ENCODE data around the gene GPC6.
"Not testable (repeated sequence)": the region's sequence is repeated elsewhere in the genome, so short reads cannot be mapped to it uniquely, and the experiment has no call there.

Gene GPC6

GRCh38 chr13:93450761-93451160 lies 224.2 kb downstream of the GPC6 start:
- no peak overlapping the region for H2AK5ac ChIP-seq (ENCODE audit: low read length, severe bottlenecking)
- no peak overlapping the region for H3K18ac ChIP-seq (ENCODE audit: low read depth in 1 of 2, low read length in 2 of 2)
- H3K27me3 ChIP-seq (ENCODE audit: control insufficient read depth in 1 of 2, insufficient read depth in 1 of 2, low read length in 2 of 2) = no peaks in the 10 kb centered on the region
- H3K36me3 ChIP-seq (ENCODE audit: control insufficient read depth in 1 of 2, insufficient read depth in 2 of 2, low read depth in 1 of 2, low read length in 2 of 2) = no peaks in the 10 kb centered on the region
- no peaks in the 10 kb centered on the region for H3K4me1 ChIP-seq (ENCODE audit: control insufficient read depth, insufficient read depth, low read depth, low read length)
- H2BK5ac ChIP-seq (ENCODE audit: low read depth, low read length, poor library complexity, severe bottlenecking) = no peak overlapping the region
- no peak for DNase-seq
- no peak overlapping the region for H2BK12ac ChIP-seq (ENCODE audit: low read length in 2 of 2)
- no peak overlapping the region for H2BK120ac ChIP-seq (ENCODE audit: low read depth, low read length)
- no peak overlapping the region for H2AFZ ChIP-seq (ENCODE audit: low read depth, low read length)
- H3K4me3 ChIP-seq (ENCODE audit: insufficient read depth in 1 of 2, low read depth in 1 of 2, low read length in 2 of 2) = no peak overlapping the region
- H3K27ac ChIP-seq (ENCODE audit: low read length, poor library complexity, severe bottlenecking) = no peak overlapping the region
- no peak overlapping the region for H3K4me2 ChIP-seq (ENCODE audit: low read length, poor library complexity, severe bottlenecking)
- H3K23ac ChIP-seq (ENCODE audit: low read length in 2 of 2) = no peak overlapping the region
- H4K8ac ChIP-seq (ENCODE audit: low read length) = no peak overlapping the region
- H3K14ac ChIP-seq (ENCODE audit: low read length in 2 of 2) = no peak overlapping the region
- no peak overlapping the region for H4K91ac ChIP-seq (ENCODE audit: low read length)
- no peaks in the 10 kb centered on the region for H3K9me3 ChIP-seq (ENCODE audit: control insufficient read depth, low read length)
- no peak overlapping the region for H3K9ac ChIP-seq (ENCODE audit: low read length)
- no peak overlapping the region for H2BK15ac ChIP-seq (ENCODE audit: low read depth, poor library complexity, severe bottlenecking)
- H3K4ac ChIP-seq (ENCODE audit: low read depth in 1 of 2, low read length in 2 of 2) = no peak overlapping the region
- peaks cover 5% of the 10 kb centered on the region for H3K79me1 ChIP-seq (replicated peaks; ENCODE audit: low read length, poor library complexity, severe bottlenecking)

DNA sequence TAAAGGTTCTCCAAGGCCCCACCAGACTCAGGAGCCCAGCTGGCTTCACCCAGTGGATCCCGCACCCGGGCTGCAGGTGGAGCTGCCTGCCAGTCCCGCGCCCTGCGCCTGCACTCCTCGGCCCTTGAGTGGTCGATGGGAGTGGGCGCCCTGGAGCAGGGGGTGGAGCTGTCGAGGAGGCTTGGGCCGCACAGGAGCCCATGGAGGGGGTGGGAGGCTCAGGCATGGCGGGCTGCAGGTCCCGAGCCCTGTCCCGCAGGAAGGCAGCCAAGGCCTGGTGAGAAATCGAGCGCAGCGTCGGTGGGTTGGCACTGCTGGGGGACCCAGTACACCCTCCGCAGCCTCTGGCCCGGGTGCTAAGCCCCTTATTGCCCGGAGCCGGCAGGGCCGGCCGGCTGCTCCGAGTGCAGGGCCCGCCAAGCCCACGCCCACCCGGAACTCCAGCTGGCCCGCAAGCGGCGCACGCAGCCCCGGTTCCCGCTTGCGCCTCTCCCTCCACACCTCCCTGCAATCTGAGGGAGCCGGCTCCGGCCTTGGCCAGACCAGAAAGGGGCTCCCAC lies 228.1 kb downstream of the GPC6 start:
- not testable (repeated sequence) for H2BK15ac ChIP-seq (ENCODE audit: low read depth, poor library complexity, severe bottlenecking); H3K27ac ChIP-seq (ENCODE audit: low read length, poor library complexity, severe bottlenecking); H3K4me3 ChIP-seq (ENCODE audit: insufficient read depth in 1 of 2, low read depth in 1 of 2, low read length in 2 of 2); H3K27me3 ChIP-seq (ENCODE audit: control insufficient read depth in 1 of 2, insufficient read depth in 1 of 2, low read length in 2 of 2); H2BK5ac ChIP-seq (ENCODE audit: low read depth, low read length, poor library complexity, severe bottlenecking); H3K4ac ChIP-seq (ENCODE audit: low read depth in 1 of 2, low read length in 2 of 2); H2BK12ac ChIP-seq (ENCODE audit: low read length in 2 of 2); H3K4me1 ChIP-seq (ENCODE audit: control insufficient read depth, insufficient read depth, low read depth, low read length); H3K9ac ChIP-seq (ENCODE audit: low read length); H3K4me2 ChIP-seq (ENCODE audit: low read length, poor library complexity, severe bottlenecking); H2BK120ac ChIP-seq (ENCODE audit: low read depth, low read length); H3K36me3 ChIP-seq (ENCODE audit: control insufficient read depth in 1 of 2, insufficient read depth in 2 of 2, low read depth in 1 of 2, low read length in 2 of 2); H3K9me3 ChIP-seq (ENCODE audit: control insufficient read depth, low read length); H4K8ac ChIP-seq (ENCODE audit: low read length); H3K18ac ChIP-seq (ENCODE audit: low read depth in 1 of 2, low read length in 2 of 2); H3K23ac ChIP-seq (ENCODE audit: low read length in 2 of 2); H3K14ac ChIP-seq (ENCODE audit: low read length in 2 of 2); H4K91ac ChIP-seq (ENCODE audit: low read length); H2AK5ac ChIP-seq (ENCODE audit: low read length, severe bottlenecking); H2AFZ ChIP-seq (ENCODE audit: low read depth, low read length); DNase-seq; H3K79me1 ChIP-seq (replicated peaks; ENCODE audit: low read length, poor library complexity, severe bottlenecking)
- WGBS = 88% methylated on average over 23 of the region's 36 CpGs

GRCh38 chr13:93455861-93456260 lies 229.3 kb downstream of the GPC6 start:
- H3K79me1 ChIP-seq (replicated peaks; ENCODE audit: low read length, poor library complexity, severe bottlenecking) = peaks cover 6% of the 10 kb centered on the region
- no peak overlapping the region for H4K8ac ChIP-seq (ENCODE audit: low read length)
- no peak overlapping the region for H2AK5ac ChIP-seq (ENCODE audit: low read length, severe bottlenecking)
- no peaks in the 10 kb centered on the region for H3K9me3 ChIP-seq (ENCODE audit: control insufficient read depth, low read length)
- H3K18ac ChIP-seq (ENCODE audit: low read depth in 1 of 2, low read length in 2 of 2) = no peak overlapping the region
- H3K23ac ChIP-seq (ENCODE audit: low read length in 2 of 2) = no peak overlapping the region
- H3K27ac ChIP-seq (ENCODE audit: low read length, poor library complexity, severe bottlenecking) = no peak overlapping the region
- H2BK5ac ChIP-seq (ENCODE audit: low read depth, low read length, poor library complexity, severe bottlenecking) = no peak overlapping the region
- no peak for DNase-seq
- H4K91ac ChIP-seq (ENCODE audit: low read length) = no peak overlapping the region
- H2BK12ac ChIP-seq (ENCODE audit: low read length in 2 of 2) = no peak overlapping the region
- 100% methylated on average over 2 of the region's 4 CpGs for WGBS
- H2BK15ac ChIP-seq (ENCODE audit: low read depth, poor library complexity, severe bottlenecking) = no peak overlapping the region
- no peak overlapping the region for H3K4me2 ChIP-seq (ENCODE audit: low read length, poor library complexity, severe bottlenecking)
- H3K4me3 ChIP-seq (ENCODE audit: insufficient read depth in 1 of 2, low read depth in 1 of 2, low read length in 2 of 2) = no peak overlapping the region
- no peak overlapping the region for H2BK120ac ChIP-seq (ENCODE audit: low read depth, low read length)
- no peak overlapping the region for H2AFZ ChIP-seq (ENCODE audit: low read depth, low read length)
- H3K4ac ChIP-seq (ENCODE audit: low read depth in 1 of 2, low read length in 2 of 2) = no peak overlapping the region
- H3K14ac ChIP-seq (ENCODE audit: low read length in 2 of 2) = no peak overlapping the region
- no peak overlapping the region for H3K9ac ChIP-seq (ENCODE audit: low read length)
- H3K4me1 ChIP-seq (ENCODE audit: control insufficient read depth, insufficient read depth, low read depth, low read length) = no peaks in the 10 kb centered on the region
- no peaks in the 10 kb centered on the region for H3K36me3 ChIP-seq (ENCODE audit: control insufficient read depth in 1 of 2, insufficient read depth in 2 of 2, low read depth in 1 of 2, low read length in 2 of 2)
- H3K27me3 ChIP-seq (ENCODE audit: control insufficient read depth in 1 of 2, insufficient read depth in 1 of 2, low read length in 2 of 2) = no peaks in the 10 kb centered on the region

GRCh38 chr13:93460005-93460404 lies 233.4 kb downstream of the GPC6 start:
- Histone ChIP-seq H2BK15ac (ENCODE audit: low read depth, poor library complexity, severe bottlenecking) (no peak overlapping the region), H3K4me2 (ENCODE audit: low read length, poor library complexity, severe bottlenecking) (no peak overlapping the region), H2AFZ (ENCODE audit: low read depth, low read length) (no peak overlapping the region), H2BK5ac (ENCODE audit: low read depth, low read length, poor library complexity, severe bottlenecking) (no peak overlapping the region), H3K9me3 (ENCODE audit: control insufficient read depth, low read length) (no peaks in the 10 kb centered on the region), H2BK120ac (ENCODE audit: low read depth, low read length) (no peak overlapping the region), H2AK5ac (ENCODE audit: low read length, severe bottlenecking) (no peak overlapping the region), H2BK12ac (ENCODE audit: low read length in 2 of 2) (no peak overlapping the region), H3K14ac (ENCODE audit: low read length in 2 of 2) (no peak overlapping the region), H4K8ac (ENCODE audit: low read length) (no peak overlapping the region), H3K79me1 (replicated peaks; ENCODE audit: low read length, poor library complexity, severe bottlenecking) (peaks cover 6% of the 10 kb centered on the region), H3K4ac (ENCODE audit: low read depth in 1 of 2, low read length in 2 of 2) (no peak overlapping the region), H3K23ac (ENCODE audit: low read length in 2 of 2) (no peak overlapping the region), H4K91ac (ENCODE audit: low read length) (no peak overlapping the region), H3K27ac (ENCODE audit: low read length, poor library complexity, severe bottlenecking) (no peak overlapping the region), H3K9ac (ENCODE audit: low read length) (no peak overlapping the region), H3K4me1 (ENCODE audit: control insufficient read depth, insufficient read depth, low read depth, low read length) (no peaks in the 10 kb centered on the region), H3K27me3 (ENCODE audit: control insufficient read depth in 1 of 2, insufficient read depth in 1 of 2, low read length in 2 of 2) (no peaks in the 10 kb centered on the region), H3K36me3 (ENCODE audit: control insufficient read depth in 1 of 2, insufficient read depth in 2 of 2, low read depth in 1 of 2, low read length in 2 of 2) (no peaks in the 10 kb centered on the region), H3K4me3 (ENCODE audit: insufficient read depth in 1 of 2, low read depth in 1 of 2, low read length in 2 of 2) (no peak overlapping the region), H3K18ac (ENCODE audit: low read depth in 1 of 2, low read length in 2 of 2) (no peak overlapping the region)
- no peak for DNase-seq

Data from mesenchymal stem cell (in vitro differentiated cells and primary cell).